SK-N-SH (cell line): ENCODE measurements around the gene PPP1R18. TPM values are rescaled to one million over a fixed set of nuclear protein-coding genes. Genes with fewer than 3 reads are reported as not detected.
A peak's percentile ranks its signal among the peaks of the same experiment; 100 is the strongest.

ENCODE experiments used
- CTCF ChIA-PET: fragments of 300-600, 350-600 bp; formaldehyde crosslinking; extraction: SDS; loops from one replicate; lab custom pipeline; 2021; lab: Yijun Ruan, JAX
- POLR2A ChIA-PET: fragments of 350-600 bp; sonication (Branson Sonifier 250); formaldehyde crosslinking; extraction: SDS; loops from one replicate; lab custom pipeline; 2020; ENCODE audit warnings: antibody characterized with exemption, inconsistent platforms; lab: Yijun Ruan, JAX
- DNase-seq: peaks from one replicate; pipeline ENCODE4 v3.0.0; 2012
- H2AFZ ChIP-seq: fragments of 200-600 bp; sonication (generic); 2 replicates; pipeline ENCODE4 v1.8.1; 2016; ENCODE audit warnings: antibody characterized with exemption, mild to moderate bottlenecking, low read depth
- H3F3A ChIP-seq: fragments of 200-600 bp; sonication (generic); replicated peaks from 2 replicates; pipeline ENCODE3; 2016; ENCODE audit warnings: antibody characterized with exemption, mild to moderate bottlenecking; ENCODE audit not compliant: insufficient read depth
- H3K27ac ChIP-seq, 2 experiments: fragments of 200-500 bp in 1 of 2; fragments of 200-600 bp in 1 of 2; sonication (Bioruptor generic) in 1 of 2; sonication (generic), shearing (Covaris generic) in 1 of 2; 2 replicates each; pipeline versions ENCODE4 v1.5.1 to v1.6.1; 2014 to 2016; ENCODE audit warnings: low read depth in 2 of 2, inconsistent platforms in 1 of 2, low read length in 1 of 2, mild to moderate bottlenecking in 1 of 2, mixed read lengths in 1 of 2
- H3K27me3 ChIP-seq: fragments of 200-600 bp; sonication (generic), shearing (Covaris generic); 2 replicates; pipeline ENCODE4 v1.6.1; 2016; ENCODE audit warnings: mixed run types; ENCODE audit not compliant: insufficient read depth
- H3K36me3 ChIP-seq, 2 experiments: fragments of 200-500 bp in 1 of 2; fragments of 200-600 bp in 1 of 2; sonication (Bioruptor generic) in 1 of 2; sonication (generic) in 1 of 2; replicated peaks in 1 of 2; 2 replicates each; pipeline versions ENCODE3 to v1.5.1; 2014 to 2016; ENCODE audit warnings: low read length in 1 of 2, mild to moderate bottlenecking in 1 of 2; ENCODE audit not compliant: insufficient read depth in 2 of 2, control insufficient read depth in 1 of 2
- H3K4me1 ChIP-seq, 2 experiments: fragments of 200-500 bp in 1 of 2; fragments of 200-600 bp in 1 of 2; sonication (Bioruptor generic) in 1 of 2; sonication (generic), shearing (Covaris generic) in 1 of 2; 2 replicates each; pipeline versions ENCODE4 v1.5.1 to v1.6.1; 2014 to 2016; ENCODE audit warnings: low read depth in 1 of 2, low read length in 1 of 2, mixed run types in 1 of 2; ENCODE audit not compliant: insufficient read depth in 2 of 2, control insufficient read depth in 1 of 2
- H3K4me2 ChIP-seq: fragments of 200-600 bp; sonication (generic), shearing (Covaris generic); 2 replicates; pipeline ENCODE4 v1.6.1; 2017; ENCODE audit warnings: mixed run types
- H3K4me3 ChIP-seq, 2 experiments: fragments of 200-500 bp in 1 of 2; fragments of 200-600 bp in 1 of 2; sonication (Bioruptor generic) in 1 of 2; sonication (generic), shearing (Covaris generic) in 1 of 2; 2 replicates each; pipeline versions ENCODE4 v1.5.1 to v1.8.1; 2014 to 2016; ENCODE audit warnings: low read depth in 2 of 2, inconsistent platforms in 1 of 2, low read length in 1 of 2, mild to moderate bottlenecking in 1 of 2, mixed read lengths in 1 of 2, moderate library complexity in 1 of 2
- H3K79me2 ChIP-seq: fragments of 200-600 bp; sonication (generic); 2 replicates; pipeline ENCODE4 v1.8.1; 2017; ENCODE audit warnings: mild to moderate bottlenecking; ENCODE audit not compliant: insufficient read depth
- H3K9ac ChIP-seq: fragments of 200-600 bp; sonication (generic); 2 replicates; pipeline ENCODE4 v1.6.1; 2017; ENCODE audit warnings: mixed run types
- H3K9me2 ChIP-seq: fragments of 200-600 bp; sonication (generic); 2 replicates; pipeline ENCODE4 v1.6.1; 2017; ENCODE audit warnings: mixed run types
- H3K9me3 ChIP-seq: fragments of 200-600 bp; sonication (generic); 2 replicates; pipeline ENCODE4 v1.6.1; 2017; ENCODE audit warnings: mixed run types, mild to moderate bottlenecking, moderate library complexity
- H4K20me1 ChIP-seq: fragments of 200-600 bp; sonication (generic); 2 replicates; pipeline ENCODE4 v1.6.1; 2017; ENCODE audit warnings: mild to moderate bottlenecking, mixed run types; ENCODE audit not compliant: insufficient read depth
- CHD2 ChIP-seq: fragments of 150-350 bp; IDR thresholded peaks from 2 replicates; pipeline ENCODE4 v1.6.1; 2018; ENCODE audit warnings: low read length; ENCODE audit not compliant: partially characterized antibody
- EP300 ChIP-seq, 2 experiments: IDR thresholded peaks; 2 replicates each; pipeline versions ENCODE4 v1.4.0 to v1.6.1; 2012; ENCODE audit warnings: borderline replicate concordance in 1 of 2, low read depth in 1 of 2, low read length in 1 of 2
- EZH2phosphoT487 ChIP-seq: fragments of 200-600 bp; sonication (generic); IDR thresholded peaks from 2 replicates; pipeline ENCODE4 v1.6.1; 2017; ENCODE audit warnings: low read depth, mixed run types, mild to moderate bottlenecking, antibody characterized with exemption, moderate library complexity, borderline replicate concordance
- FOSL2 ChIP-seq: IDR thresholded peaks from 2 replicates; pipeline ENCODE4 v1.4.0; 2012; ENCODE audit warnings: low read depth, mild to moderate bottlenecking, moderate library complexity, borderline replicate concordance
- IRF3 ChIP-seq: fragments of 150-350 bp; IDR thresholded peaks from 2 replicates; pipeline ENCODE4 v1.6.1; 2016; ENCODE audit warnings: mild to moderate bottlenecking, low read depth, low read length
- MAX ChIP-seq: IDR thresholded peaks from 2 replicates; pipeline ENCODE4 v1.4.0; 2012; ENCODE audit warnings: low read depth
- MXI1 ChIP-seq: IDR thresholded peaks from 2 replicates; pipeline ENCODE4 v1.6.1; 2012; ENCODE audit warnings: mild to moderate bottlenecking, low read depth, low read length, improper control_type of control experiment
- NRF1 ChIP-seq: IDR thresholded peaks from 2 replicates; pipeline ENCODE4 v1.6.1; 2012; ENCODE audit warnings: low read depth, mild to moderate bottlenecking, low read length
- PBX3 ChIP-seq: IDR thresholded peaks from 2 replicates; pipeline ENCODE4; 2012
- POLR2AphosphoS5 ChIP-seq: IDR thresholded peaks from 2 replicates; pipeline ENCODE4 v1.6.1; 2012; ENCODE audit warnings: low read depth, low read length
- REST ChIP-seq: IDR thresholded peaks from 2 replicates; pipeline ENCODE4 v1.6.1; 2012; ENCODE audit warnings: mild to moderate bottlenecking, low read depth, low read length, moderate library complexity
- SIN3A ChIP-seq: IDR thresholded peaks from 2 replicates; pipeline ENCODE4 v1.6.1; 2012; ENCODE audit warnings: low read depth, mild to moderate bottlenecking, low read length, moderate library complexity, borderline replicate concordance
- TAF1 ChIP-seq: IDR thresholded peaks from 2 replicates; pipeline ENCODE4 v1.6.1; 2012; ENCODE audit warnings: low read depth, mild to moderate bottlenecking, low read length, moderate library complexity, borderline replicate concordance
- TEAD4 ChIP-seq: IDR thresholded peaks from 2 replicates; pipeline ENCODE4 v1.4.0; 2012; ENCODE audit warnings: mild to moderate bottlenecking, borderline replicate concordance; ENCODE audit not compliant: insufficient read depth
- USF1 ChIP-seq: IDR thresholded peaks from 2 replicates; pipeline ENCODE4 v1.4.0; 2012; ENCODE audit warnings: low read depth, borderline replicate concordance
- YY1 ChIP-seq: IDR thresholded peaks from 2 replicates; pipeline ENCODE4 v1.4.0; 2012; ENCODE audit warnings: low read depth, mild to moderate bottlenecking
- WGBS: methylation state at CpG from one replicate; pipeline ENCODE4 v1.1.6; 2017; ENCODE audit warnings: low lambda C conversion rate; 5-methylcytosine and 5-hydroxymethylcytosine counted together
- polyA plus RNA-seq, 3 experiments: library from polyadenylated mRNA; depleted of rRNA; stranded (reverse); fragments of >200 nt; gene quantifications; 2 replicates each; pipeline ENCODE4 v1.2.3, GENCODE V29; 2012

The PPP1R18 gene
- polyA plus RNA-seq, 1 of the 3 experiments (the other 2 are of a cell fraction): 73.2 TPM

GRCh38 chr6:30719791-30720737, 33.6 kb upstream of the PPP1R18 start, which contains the start of gene TUBB:
Gene TUBB (plus strand): TSS chr6:30720352. CDS start chr6:30720507, 155 bp downstream.
- POLR2A ChIA-PET: interaction anchor here (1.2 to 1.8 kb wide), 3 partner anchors 32 to 37 kb away, joined by 4 to 10 read pairs (median 4); no protein-coding TSS in a partner anchor
- Histone ChIP-seq H3K79me2 (peaks cover 86% of the 10 kb centered on the region), H2AFZ (peak within 1 kb of the TSS; percentile 12; the same call in 1 of the 2 replicates), H3F3A (peaks cover 54% of the 10 kb centered on the region), H3K9me2 (no peaks in the 10 kb centered on the region), H3K4me2 (peak within 1 kb of the TSS; percentile 81), H3K36me3 (peaks cover 22 to 32% of the 10 kb centered on the region in 2 experiments), H3K9me3 (no peaks in the 10 kb centered on the region; the same call in 1 of the 2 replicates), H3K9ac (peak within 1 kb of the TSS; percentile 100), H3K4me3 (peak within 1 kb of the TSS; percentile 89 to 93), H3K27ac (peak within 1 kb of the TSS; percentile 93 to 98), H4K20me1 (peaks cover 37% of the 10 kb centered on the region), H3K4me1 (peaks cover 39% of the 10 kb centered on the region in 2 experiments), H3K27me3 (no peaks in the 10 kb centered on the region)
- peak; percentile 86 for DNase-seq
- CTCF ChIA-PET: interaction anchor here (0.6 to 42.4 kb wide), 6 partner anchors 8 to 141 kb away, joined by 3 to 838 read pairs (median 4); partner anchors contain the start of genes DHX16, FLOT1, NRM and PPP1R18
- under 1% methylated on average over 22 of the region's 38 CpGs for WGBS
- TF ChIP-seq TEAD4 (no peak), NRF1 (peak; percentile 91), REST (peak; percentile 82; the same call in 1 of the 2 replicates), CHD2 (peak; percentile 69), POLR2AphosphoS5 (peak; percentile 99), MAX (0 out of 2 replicates have a peak, but pooled peaks have one; percentile 42), IRF3 (peak; percentile 32; the same call in 1 of the 2 replicates), PBX3 (0 out of 2 replicates have a peak, but pooled peaks have one; percentile 2), MXI1 (peak; percentile 81), EP300 (IDR thresholded peaks at IDR 0.05; ENCODE audit: borderline replicate concordance in 1 of 2, low read depth in 1 of 2, low read length in 1 of 2) (no peak), FOSL2 (no peak), YY1 (peak; percentile 61), USF1 (peak; percentile 78; the same call in 1 of the 2 replicates), SIN3A (peak; percentile 87), EZH2phosphoT487 (no peak), TAF1 (peak; percentile 100)
